K562 (cell line): ENCODE measurements around the gene MRPL10. TPM values are rescaled to one million over a fixed set of nuclear protein-coding genes. Genes with fewer than 3 reads are reported as not detected.

Experiments used
- ATAC-seq: fragments of 200-7000 bp; cut with Tn5 transposase; 3 replicates; pipeline ENCODE4 v1.9.1; 2020; ENCODE audit warnings: moderate library complexity
- BruUV-seq: library from RNA; stranded (reverse); fragments of 400-500 nt; replicated peaks from 2 replicates; lab custom pipeline; 2021; lab: Mats Ljungman, UMichigan
- CTCF ChIA-PET: fragments of 300-600 bp; formaldehyde crosslinking; extraction: SDS; loops from one replicate; lab custom pipeline; 2021; ENCODE audit warnings: low intra/inter-chr PET ratio; lab: Yijun Ruan, JAX
- POLR2A ChIA-PET: fragments of 300-600, 350-650 bp; sonication (Branson Sonifier 250); formaldehyde crosslinking; extraction: SDS; loops from one replicate; lab custom pipeline; 2021; ENCODE audit warnings: antibody characterized with exemption, inconsistent platforms; lab: Yijun Ruan, JAX
- DNase-seq, 4 experiments: peaks; one replicate each; pipeline versions ENCODE4 v3.0.0 to v3.0.0-alpha.2; 2011 to 2018; ENCODE audit warnings: low spot score in 3 of 4, mixed read lengths in 3 of 4; ENCODE audit errors: extremely low read depth in 1 of 4
- FAIRE-seq: peaks from 2 replicates; lab custom pipeline; 2011; peaks lifted over from hg19 to GRCh38; lab: Jason Lieb, UNC
- H2AFZ ChIP-seq: 2 replicates; pipeline ENCODE4 v1.6.0; 2011; ENCODE audit warnings: low read depth, low read length, control low read depth, inconsistent platforms
- H3K27ac ChIP-seq: fragments of 200-600 bp; 3 replicates; pipeline ENCODE4 v1.8.0; 2011; ENCODE audit warnings: low read depth, mild to moderate bottlenecking, control low read depth, inconsistent platforms, low read length, moderate library complexity, mixed read lengths; ENCODE audit errors: extremely low read depth
- H3K27me3 ChIP-seq, 2 experiments: fragments of 300-600 bp in 1 of 2; 2 replicates in 1 of 2; 3 replicates in 1 of 2; pipeline versions ENCODE4 v1.6.0 to v1.8.0; 2011; ENCODE audit warnings: inconsistent platforms in 2 of 2, low read length in 2 of 2, mild to moderate bottlenecking in 1 of 2, mixed read lengths in 1 of 2, moderate library complexity in 1 of 2; ENCODE audit not compliant: control insufficient read depth in 2 of 2, insufficient read depth in 2 of 2
- H3K36me3 ChIP-seq: fragments of 300-600 bp; 3 replicates; pipeline ENCODE4 v1.8.0; 2011; ENCODE audit warnings: mild to moderate bottlenecking, low read length, inconsistent platforms; ENCODE audit not compliant: control insufficient read depth, insufficient read depth
- H3K4me1 ChIP-seq, 2 experiments: fragments of 200-600 bp in 1 of 2; replicated peaks in 1 of 2; 2 replicates in 1 of 2; 3 replicates in 1 of 2; pipeline versions ENCODE4 v1.5.1 to v1.8.0; 2011; ENCODE audit warnings: inconsistent platforms in 2 of 2, low read length in 2 of 2, mild to moderate bottlenecking in 1 of 2, mixed read lengths in 1 of 2, moderate library complexity in 1 of 2; ENCODE audit not compliant: control insufficient read depth in 2 of 2, insufficient read depth in 2 of 2
- H3K4me2 ChIP-seq: 2 replicates; pipeline ENCODE4 v1.6.1; 2011; ENCODE audit warnings: low read length, control low read depth, inconsistent platforms, mixed read lengths; ENCODE audit not compliant: insufficient read depth
- H3K4me3 ChIP-seq: fragments of 200-600 bp; sonication (generic), shearing (Covaris generic); 2 replicates; pipeline ENCODE4 v1.5.1; 2016; ENCODE audit warnings: control low read depth, inconsistent platforms
- H3K79me2 ChIP-seq: fragments of 200-600 bp; 3 replicates; pipeline ENCODE4 v1.8.0; 2011; ENCODE audit warnings: low read length, inconsistent platforms; ENCODE audit not compliant: control insufficient read depth, insufficient read depth
- H3K9ac ChIP-seq, 2 experiments: 2 replicates each; pipeline versions ENCODE4 v1.6.0 to v1.6.1; 2011; ENCODE audit warnings: low read depth in 2 of 2, low read length in 2 of 2, control low read depth in 1 of 2, inconsistent platforms in 1 of 2, mild to moderate bottlenecking in 1 of 2, mixed read lengths in 1 of 2; ENCODE audit not compliant: insufficient read depth in 1 of 2
- H3K9me1 ChIP-seq: one replicate; pipeline ENCODE4 v1.6.0; 2011; ENCODE audit warnings: inconsistent platforms, mild to moderate bottlenecking, low read length, moderate library complexity; ENCODE audit not compliant: control insufficient read depth, insufficient read depth
- H3K9me3 ChIP-seq: replicated peaks from 2 replicates; pipeline ENCODE4 v1.5.1; 2011; ENCODE audit warnings: low read depth, low read length, inconsistent platforms; ENCODE audit not compliant: control insufficient read depth, insufficient read depth
- H4K20me1 ChIP-seq: replicated peaks from 2 replicates; pipeline ENCODE4 v1.6.1; 2011; ENCODE audit warnings: low read length, inconsistent platforms, mixed read lengths; ENCODE audit not compliant: control insufficient read depth, insufficient read depth
- COPS2 ChIP-seq: fragments of 450-650 bp; conservative IDR thresholded peaks from 2 replicates; pipeline ENCODE4 v1.6.1; 2016; ENCODE audit warnings: mild to moderate bottlenecking, moderate library complexity
- CXXC5 ChIP-seq: fragments of 250-450 bp; sonication (Bioruptor Pico); IDR thresholded peaks from 2 replicates; pipeline ENCODE4 v1.8.0; 2022; ENCODE audit warnings: inconsistent platforms, mild to moderate bottlenecking, moderate library complexity
- FOXK2 ChIP-seq, 2 experiments: fragments of 450-650 bp; IDR thresholded peaks in 1 of 2; conservative IDR thresholded peaks in 1 of 2; 2 replicates each; pipeline ENCODE4 v1.6.1; 2016; ENCODE audit warnings: low read depth in 2 of 2, mild to moderate bottlenecking in 1 of 2
- MEF2A ChIP-seq: IDR thresholded peaks from 2 replicates; pipeline ENCODE4 v1.6.1; 2011; ENCODE audit warnings: low read depth, mild to moderate bottlenecking, low read length, moderate library complexity; ENCODE audit not compliant: control insufficient read depth
- NRF1 ChIP-seq, 2 experiments: fragments of 450-650 bp; IDR thresholded peaks in 1 of 2; conservative IDR thresholded peaks in 1 of 2; 2 replicates each; pipeline ENCODE4 v1.6.1; 2014; ENCODE audit warnings: mild to moderate bottlenecking in 2 of 2
- OTX1 ChIP-seq: fragments of 450-650 bp; formaldehyde crosslinking; IDR thresholded peaks from 2 replicates; pipeline ENCODE4 v1.4.0; 2022; ENCODE audit warnings: mild to moderate bottlenecking
- PKNOX1 ChIP-seq: fragments of 450-650 bp; IDR thresholded peaks from 2 replicates; pipeline ENCODE4 v1.6.1; 2016
- PYGO2 ChIP-seq: fragments of 450-650 bp; IDR thresholded peaks from 2 replicates; pipeline ENCODE4 v1.6.1; 2016; ENCODE audit warnings: mild to moderate bottlenecking, missing genetic modification characterization, moderate library complexity, missing compliant biosample characterization
- SMARCA5 ChIP-seq: fragments of 450-650 bp; IDR thresholded peaks from 2 replicates; pipeline ENCODE4 v1.6.1; 2016
- SRSF1 ChIP-seq: fragments of 200-400 bp; formaldehyde crosslinking; IDR thresholded peaks from 2 replicates; pipeline ENCODE4 v1.6.1; 2017; ENCODE audit warnings: mild to moderate bottlenecking, low read depth, low read length, moderate library complexity
- ZBED1 ChIP-seq: IDR thresholded peaks from 2 replicates; pipeline ENCODE4 v1.6.1; 2014
- ZEB2 ChIP-seq: fragments of 450-650 bp; IDR thresholded peaks from 2 replicates; pipeline ENCODE4 v1.6.1; 2016
- ZFP91 ChIP-seq: sonication (generic); formaldehyde crosslinking; IDR thresholded peaks from 2 replicates; pipeline ENCODE4 v1.8.0; 2022; ENCODE audit warnings: mild to moderate bottlenecking, missing genetic modification reagents
- ZNF263 ChIP-seq: sonication (generic); formaldehyde crosslinking; IDR thresholded peaks from 2 replicates; pipeline ENCODE4 v1.8.0; 2022; ENCODE audit warnings: mild to moderate bottlenecking, missing genetic modification reagents, borderline replicate concordance
- ZNF431 ChIP-seq: sonication (generic); formaldehyde crosslinking; IDR thresholded peaks from 2 replicates; pipeline ENCODE4 v1.8.0; 2022; ENCODE audit warnings: mild to moderate bottlenecking, missing genetic modification reagents
- ZNF444 ChIP-seq: fragments of 250-450 bp; sonication (Bioruptor Pico); IDR thresholded peaks from 2 replicates; pipeline ENCODE4 v1.4.0; 2020; ENCODE audit warnings: mild to moderate bottlenecking, moderate library complexity
- ZNF511 ChIP-seq: sonication (generic); formaldehyde crosslinking; IDR thresholded peaks from 2 replicates; pipeline ENCODE4 v1.8.0; 2022; ENCODE audit warnings: mild to moderate bottlenecking, missing genetic modification reagents
- ZNF77 ChIP-seq: fragments of 250-450 bp; sonication (Bioruptor Pico); IDR thresholded peaks from 2 replicates; pipeline ENCODE4 v1.5.0; 2020
- WGBS: fragments of 100-300 bp; shearing (Covaris generic); methylation state at CpG from one replicate; pipeline ENCODE4 v1.1.6; 2016; ENCODE audit warnings: low coverage, mixed read lengths; ENCODE audit not compliant: insufficient coverage; ENCODE audit errors: missing lambda C conversion rate; 5-methylcytosine and 5-hydroxymethylcytosine counted together
- in situ Hi-C: fragments of 300-500 bp; cut with MboI; formaldehyde crosslinking; loops from 4 replicates; pipeline ENCODE4 v1.15.0; 2018; ENCODE audit warnings: inconsistent platforms, mixed read lengths
- intact Hi-C: fragments of 100-400 bp; cut with micrococcal nuclease; formaldehyde crosslinking; loops from 2 replicates; pipeline ENCODE4 v1.14.2; 2022
- polyA plus RNA-seq, 8 experiments: library from polyadenylated mRNA; depleted of rRNA in 4 of 8; stranded (reverse) in 5 of 8; unstranded in 3 of 8; fragments of >200 nt; fragmentation: Nextera tagmentation in 2 of 8; fragmentation: Illumina TruSeq in 1 of 8; extraction: Ambion mirVana in 2 of 8; extraction: Trizol in 1 of 8; gene quantifications; 2 replicates each; pipeline versions ENCODE4 v1.2.1 to v1.2.3, GENCODE V29; 2011 to 2014; ENCODE audit warnings: inconsistent platforms in 1 of 8, missing spikeins in 1 of 8
- total RNA-seq, 7 experiments: library from RNA; depleted of rRNA in 6 of 7; stranded (reverse); fragments of >200 nt in 6 of 7; fragmentation: Illumina TruSeq in 2 of 7; extraction: Trizol in 2 of 7; gene quantifications; 2 replicates each; pipeline versions ENCODE4 v1.2.1 to v1.2.3, GENCODE V29; 2011 to 2021; ENCODE audit warnings: low replicate concordance in 1 of 7

The MRPL10 gene
- total and polyA plus RNA-seq, 9 of the 15 experiments (the other 6 are each of a cell fraction or from before 2014, with no cell fraction given) = 27.8 to 105 (median 67.3) TPM

- H3K36me3 ChIP-seq = no peaks in the 10 kb centered on the region
- H3K27ac ChIP-seq = no peak overlapping the region
- in situ Hi-C loops = no loop called here
- H2AFZ ChIP-seq = no peak overlapping the region
- no peaks in the 10 kb centered on the region for H3K79me2 ChIP-seq
- no peak overlapping the region for H3K4me2 ChIP-seq
- peak; percentile 61 to 74 (median 65) for DNase-seq
- no peak overlapping the region for H3K4me3 ChIP-seq
- H3K9me3 ChIP-seq = no peaks in the 10 kb centered on the region
- ChIA-PET CTCF (no interaction called here), POLR2A (interaction anchor here (0.5 to 1.1 kb wide), 3 partner anchors 9 to 134 kb away, joined by 3 to 5 read pairs (median 3); no protein-coding TSS in a partner anchor)
- intact Hi-C loops = no loop called here
- H3K9me1 ChIP-seq = no peaks in the 10 kb centered on the region
- peaks cover 20 to 40% of the 10 kb centered on the region in 2 experiments for H3K27me3 ChIP-seq
- peak; percentile 81 for FAIRE-seq
- ATAC-seq = peak; percentile 81
- 14% methylated on average over 5 of the region's 5 CpGs for WGBS
- no TSS peak for BruUV-seq
- H4K20me1 ChIP-seq = no peaks in the 10 kb centered on the region
- peaks cover 0 to 9% of the 10 kb centered on the region in 2 experiments; a peak in 2 of 5 replicates for H3K4me1 ChIP-seq
- no peak overlapping the region for H3K9ac ChIP-seq
- TF ChIP-seq CXXC5 (CRISPR knock-in tag) (peak; percentile 14; the same call in 1 of the 2 replicates), ZEB2 (no peak), ZNF511 (CRISPR knock-in tag) (peak; percentile 91), OTX1 (CRISPR knock-in tag) (no peak), PYGO2 (tag) (no peak), NRF1 (conservative IDR thresholded peaks at IDR 0.05 in 1 of 2, IDR thresholded peaks at IDR 0.05 in 1 of 2) (no peak), ZNF77 (no peak), COPS2 (no peak), SMARCA5 (no peak), FOXK2 (conservative IDR thresholded peaks at IDR 0.05 in 1 of 2, IDR thresholded peaks at IDR 0.05 in 1 of 2; ENCODE audit: low read depth in 2 of 2) (no peak), ZBED1 (no peak), MEF2A (no peak), ZNF431 (CRISPR knock-in tag) (no peak), PKNOX1 (peak; percentile 48; the same call in 1 of the 2 replicates), ZNF263 (CRISPR knock-in tag) (no peak; the same call in 1 of the 2 replicates), ZNF444 (CRISPR knock-in tag) (no peak), SRSF1 (no peak), ZFP91 (CRISPR knock-in tag) (no peak)
Measured at GRCh38 chr17:47785538-47786123, 45.7 kb downstream of the MRPL10 start.
